Keratinocyte (primary cell): ENCODE measurements around the gene OMG.

ENCODE experiments used
- EZH2 ChIP-seq: IDR thresholded peaks from one replicate; pipeline ENCODE4 v1.6.1; 2012; ENCODE audit warnings: inconsistent platforms, mild to moderate bottlenecking, low read length, moderate library complexity
- TF ChIP-seq, protein P1 (sequence below), 3 experiments: IDR thresholded peaks in 1 of 3; conservative IDR thresholded peaks in 1 of 3; optimal IDR thresholded peaks in 1 of 3; 2 replicates in 2 of 3; 3 replicates in 1 of 3; pipeline versions ENCODE3 to v1.5.1; 2011; ENCODE audit warnings: low read length in 3 of 3, mild to moderate bottlenecking in 3 of 3, moderate library complexity in 2 of 3, control low read depth in 1 of 3, inconsistent platforms in 1 of 3; ENCODE audit not compliant: insufficient read depth in 2 of 3; ENCODE audit errors: extremely low read depth in 1 of 3

DNA sequence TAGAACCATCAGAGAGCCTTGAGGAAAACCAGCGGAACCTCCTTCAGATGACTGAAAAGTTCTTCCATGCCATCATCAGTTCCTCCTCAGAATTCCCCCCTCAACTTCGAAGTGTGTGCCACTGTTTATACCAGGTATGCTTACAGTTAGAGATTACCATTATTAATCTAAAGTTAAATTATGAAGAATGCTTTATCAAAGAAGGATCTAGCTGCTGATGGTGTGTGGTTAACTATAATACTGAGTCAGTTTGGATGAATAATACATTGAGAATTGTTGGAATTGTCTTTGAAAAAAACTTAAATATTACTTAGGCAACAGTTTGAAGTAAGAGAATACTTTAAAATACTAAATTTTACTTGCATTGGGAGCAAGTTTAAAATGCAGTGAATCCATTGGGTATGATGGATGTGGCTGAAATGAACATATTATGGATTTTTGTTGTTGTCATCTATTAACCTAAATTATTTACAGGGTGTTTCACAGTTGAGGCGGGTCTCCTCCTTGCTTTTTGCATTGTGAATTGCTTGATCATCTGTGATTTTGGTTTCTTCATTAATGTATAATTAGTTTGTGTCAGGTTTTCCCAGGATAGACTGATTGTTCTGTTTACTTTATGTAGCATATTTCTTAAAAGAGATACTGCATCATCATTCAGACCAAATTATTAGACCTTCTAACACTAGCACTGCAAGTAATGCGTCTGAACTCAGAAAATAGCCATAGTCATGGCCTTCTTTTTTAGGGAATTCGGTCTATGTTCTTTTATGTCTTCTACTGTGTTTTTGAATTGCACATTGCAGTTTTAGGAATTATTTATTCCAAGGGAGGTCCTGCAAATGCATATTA, 47.8 kb downstream of the OMG start:
- TF ChIP-seq, protein P1, sequence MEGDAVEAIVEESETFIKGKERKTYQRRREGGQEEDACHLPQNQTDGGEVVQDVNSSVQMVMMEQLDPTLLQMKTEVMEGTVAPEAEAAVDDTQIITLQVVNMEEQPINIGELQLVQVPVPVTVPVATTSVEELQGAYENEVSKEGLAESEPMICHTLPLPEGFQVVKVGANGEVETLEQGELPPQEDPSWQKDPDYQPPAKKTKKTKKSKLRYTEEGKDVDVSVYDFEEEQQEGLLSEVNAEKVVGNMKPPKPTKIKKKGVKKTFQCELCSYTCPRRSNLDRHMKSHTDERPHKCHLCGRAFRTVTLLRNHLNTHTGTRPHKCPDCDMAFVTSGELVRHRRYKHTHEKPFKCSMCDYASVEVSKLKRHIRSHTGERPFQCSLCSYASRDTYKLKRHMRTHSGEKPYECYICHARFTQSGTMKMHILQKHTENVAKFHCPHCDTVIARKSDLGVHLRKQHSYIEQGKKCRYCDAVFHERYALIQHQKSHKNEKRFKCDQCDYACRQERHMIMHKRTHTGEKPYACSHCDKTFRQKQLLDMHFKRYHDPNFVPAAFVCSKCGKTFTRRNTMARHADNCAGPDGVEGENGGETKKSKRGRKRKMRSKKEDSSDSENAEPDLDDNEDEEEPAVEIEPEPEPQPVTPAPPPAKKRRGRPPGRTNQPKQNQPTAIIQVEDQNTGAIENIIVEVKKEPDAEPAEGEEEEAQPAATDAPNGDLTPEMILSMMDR (optimal IDR thresholded peaks at IDR 0.05 in 1 of 3, IDR thresholded peaks at IDR 0.05 in 1 of 3, conservative IDR thresholded peaks at IDR 0.05 in 1 of 3; ENCODE audit: extremely low read depth in 1 of 3, insufficient read depth in 2 of 3, low read length in 3 of 3): no peak
- TF ChIP-seq EZH2: no peak
